Activated T-cell treated with anti-CD3 and anti-CD28 coated beads, Interleukin-2, amount 50 U/mL, for 24 hours (primary cell): Measurements from ENCODE around the gene POT1.

Experiments
- DNase-seq: peaks from one replicate; pipeline ENCODE4 v3.0.0-alpha.2; 2020
- H3K27ac Mint-ChIP-seq: 2 replicates; pipeline ENCODE4 v1.8.0; 2020; ENCODE audit warnings: mild to moderate bottlenecking, mixed read lengths
- H3K27me3 Mint-ChIP-seq: 2 replicates; pipeline ENCODE4 v1.8.0; 2020; ENCODE audit warnings: mixed read lengths
- H3K36me3 Mint-ChIP-seq: 2 replicates; pipeline ENCODE4 v1.8.0; 2020; ENCODE audit warnings: low read depth, mixed read lengths
- H3K4me1 Mint-ChIP-seq: 2 replicates; pipeline ENCODE4 v1.8.0; 2020; ENCODE audit warnings: low read depth, mixed read lengths
- H3K4me3 Mint-ChIP-seq: 2 replicates; pipeline ENCODE4 v1.8.0; 2020; ENCODE audit warnings: mild to moderate bottlenecking, moderate library complexity, mixed read lengths
- H3K9me3 Mint-ChIP-seq: 2 replicates; pipeline ENCODE4 v1.8.0; 2020; ENCODE audit warnings: mixed read lengths

The POT1 gene

GRCh38 chr7:124810605-124811004 is 119.0 kb downstream of the POT1 start:
- H3K36me3 Mint-ChIP-seq: no peaks in the 10 kb centered on the region
- H3K4me1 Mint-ChIP-seq: no peaks in the 10 kb centered on the region
- no peak for DNase-seq
- H3K27ac Mint-ChIP-seq: no peak overlapping the region
- H3K27me3 Mint-ChIP-seq: peaks cover 22% of the 10 kb centered on the region
- no peaks in the 10 kb centered on the region for H3K9me3 Mint-ChIP-seq
- no peak overlapping the region for H3K4me3 Mint-ChIP-seq

- H3K4me3 Mint-ChIP-seq: no peak overlapping the region
- no peak overlapping the region for H3K27ac Mint-ChIP-seq
- H3K4me1 Mint-ChIP-seq: no peaks in the 10 kb centered on the region
- H3K36me3 Mint-ChIP-seq: no peaks in the 10 kb centered on the region
- no peak for DNase-seq
- no peaks in the 10 kb centered on the region for H3K9me3 Mint-ChIP-seq
- H3K27me3 Mint-ChIP-seq: peaks cover 10% of the 10 kb centered on the region
Observed at GRCh38 chr7:124808206-124808605, 121.4 kb downstream of the POT1 start.

- no peak for DNase-seq
- Mint-ChIP-seq H3K36me3 (no peaks in the 10 kb centered on the region), H3K4me3 (no peak overlapping the region), H3K27ac (no peak overlapping the region), H3K4me1 (no peaks in the 10 kb centered on the region), H3K27me3 (peaks cover 24% of the 10 kb centered on the region), H3K9me3 (peaks cover 3% of the 10 kb centered on the region)
Observed at GRCh38 chr7:124801330-124801895, 128.2 kb downstream of the POT1 start.

- no peaks in the 10 kb centered on the region for H3K36me3 Mint-ChIP-seq
- no peak overlapping the region for H3K27ac Mint-ChIP-seq
- H3K4me3 Mint-ChIP-seq: no peak overlapping the region
- DNase-seq: no peak
- H3K9me3 Mint-ChIP-seq: peaks cover 5% of the 10 kb centered on the region
- H3K27me3 Mint-ChIP-seq: peaks cover 24% of the 10 kb centered on the region
- H3K4me1 Mint-ChIP-seq: no peaks in the 10 kb centered on the region
Observed at GRCh38 chr7:124800386-124800785, 129.2 kb downstream of the POT1 start.

- H3K36me3 Mint-ChIP-seq: no peaks in the 10 kb centered on the region
- H3K4me3 Mint-ChIP-seq: no peak overlapping the region
- peaks cover 5% of the 10 kb centered on the region for H3K9me3 Mint-ChIP-seq
- H3K27ac Mint-ChIP-seq: no peak overlapping the region
- H3K27me3 Mint-ChIP-seq: peaks cover 24% of the 10 kb centered on the region
- DNase-seq: no peak
- H3K4me1 Mint-ChIP-seq: no peaks in the 10 kb centered on the region
Observed at GRCh38 chr7:124799448-124799847, 130.2 kb downstream of the POT1 start.

- Mint-ChIP-seq H3K4me3 (no peak overlapping the region), H3K4me1 (no peaks in the 10 kb centered on the region), H3K36me3 (no peaks in the 10 kb centered on the region), H3K9me3 (peaks cover 5% of the 10 kb centered on the region), H3K27ac (no peak overlapping the region), H3K27me3 (peaks cover 28% of the 10 kb centered on the region)
- DNase-seq: no peak
Observed at GRCh38 chr7:124796771-124797170, 132.9 kb downstream of the POT1 start.

GRCh38 chr7:124792696-124793095 is 136.9 kb downstream of the POT1 start:
- H3K27ac Mint-ChIP-seq: no peak overlapping the region
- no peak overlapping the region for H3K4me3 Mint-ChIP-seq
- H3K9me3 Mint-ChIP-seq: peaks cover 5% of the 10 kb centered on the region
- peaks cover 34% of the 10 kb centered on the region for H3K27me3 Mint-ChIP-seq
- no peaks in the 10 kb centered on the region for H3K36me3 Mint-ChIP-seq
- DNase-seq: no peak
- no peaks in the 10 kb centered on the region for H3K4me1 Mint-ChIP-seq

GRCh38 chr7:124792002-124792401 is 137.6 kb downstream of the POT1 start:
- H3K36me3 Mint-ChIP-seq: no peaks in the 10 kb centered on the region
- H3K9me3 Mint-ChIP-seq: peaks cover 5% of the 10 kb centered on the region
- no peaks in the 10 kb centered on the region for H3K4me1 Mint-ChIP-seq
- H3K4me3 Mint-ChIP-seq: no peak overlapping the region
- no peak overlapping the region for H3K27ac Mint-ChIP-seq
- peaks cover 37% of the 10 kb centered on the region for H3K27me3 Mint-ChIP-seq
- no peak for DNase-seq

- no peak overlapping the region for H3K4me3 Mint-ChIP-seq
- H3K36me3 Mint-ChIP-seq: no peaks in the 10 kb centered on the region
Observed at GRCh38 chr7:124791426-124791825, 138.2 kb downstream of the POT1 start.

GRCh38 chr7:124790645-124791044 is 139.0 kb downstream of the POT1 start:
- no peak overlapping the region for H3K27ac Mint-ChIP-seq
- H3K4me3 Mint-ChIP-seq: no peak overlapping the region
- no peak for DNase-seq

More at GRCh38 chr7:124791426-124791825, 138.2 kb downstream of the POT1 start:
- Mint-ChIP-seq H3K4me1 (no peaks in the 10 kb centered on the region), H3K27ac (no peak overlapping the region), H3K9me3 (peaks cover 3% of the 10 kb centered on the region), H3K27me3 (peaks cover 39% of the 10 kb centered on the region)
- DNase-seq: no peak

GRCh38 chr7:124785994-124786393 is 143.6 kb downstream of the POT1 start:
- H3K27me3 Mint-ChIP-seq: peaks cover 32% of the 10 kb centered on the region
- no peak for DNase-seq
- H3K4me1 Mint-ChIP-seq: no peaks in the 10 kb centered on the region
- no peaks in the 10 kb centered on the region for H3K9me3 Mint-ChIP-seq
- no peak overlapping the region for H3K27ac Mint-ChIP-seq
- no peaks in the 10 kb centered on the region for H3K36me3 Mint-ChIP-seq
- no peak overlapping the region for H3K4me3 Mint-ChIP-seq

More at GRCh38 chr7:124790645-124791044, 139.0 kb downstream of the POT1 start:
- H3K4me1 Mint-ChIP-seq: no peaks in the 10 kb centered on the region
- no peaks in the 10 kb centered on the region for H3K9me3 Mint-ChIP-seq
- H3K36me3 Mint-ChIP-seq: no peaks in the 10 kb centered on the region
- H3K27me3 Mint-ChIP-seq: peaks cover 47% of the 10 kb centered on the region

GRCh38 chr7:124784879-124785818 is 144.5 kb downstream of the POT1 start:
- H3K27me3 Mint-ChIP-seq: peaks cover 28% of the 10 kb centered on the region
- H3K36me3 Mint-ChIP-seq: no peaks in the 10 kb centered on the region
- no peak for DNase-seq
- H3K4me3 Mint-ChIP-seq: no peak overlapping the region
- H3K4me1 Mint-ChIP-seq: no peaks in the 10 kb centered on the region
- H3K9me3 Mint-ChIP-seq: no peaks in the 10 kb centered on the region
- no peak overlapping the region for H3K27ac Mint-ChIP-seq

- Mint-ChIP-seq H3K4me1 (no peaks in the 10 kb centered on the region), H3K4me3 (no peak overlapping the region), H3K9me3 (no peaks in the 10 kb centered on the region), H3K27ac (no peak overlapping the region), H3K36me3 (no peaks in the 10 kb centered on the region), H3K27me3 (peaks cover 27% of the 10 kb centered on the region)
- DNase-seq: no peak
Observed at GRCh38 chr7:124783271-124783670, 146.4 kb downstream of the POT1 start.

- no peak overlapping the region for H3K4me3 Mint-ChIP-seq
- no peak overlapping the region for H3K27ac Mint-ChIP-seq
- H3K9me3 Mint-ChIP-seq: no peaks in the 10 kb centered on the region
- DNase-seq: no peak
- no peaks in the 10 kb centered on the region for H3K4me1 Mint-ChIP-seq
- no peaks in the 10 kb centered on the region for H3K36me3 Mint-ChIP-seq
- peaks cover 28% of the 10 kb centered on the region for H3K27me3 Mint-ChIP-seq
Observed at GRCh38 chr7:124781907-124782734, 147.5 kb downstream of the POT1 start.
